Calu3 (cell line): ENCODE results near the gene CC2D1B. TPM values are rescaled to one million over a fixed set of nuclear protein-coding genes. Genes with fewer than 3 reads are reported as not detected.

ENCODE experiments used
- BruUV-seq: library from RNA; stranded (reverse); fragments of 400-500 nt; replicated peaks from 2 replicates; lab custom pipeline; 2021; lab: Mats Ljungman, UMichigan
- CTCF ChIA-PET: fragments of 300-600 bp; sonication (Branson Sonifier 250); formaldehyde crosslinking; loops from one replicate; lab custom pipeline; 2022; ENCODE audit warnings: antibody characterized with exemption; lab: Charles Lee
- DNase-seq: peaks from one replicate; pipeline ENCODE4 v3.0.0; 2022
- H3K27ac Mint-ChIP-seq: one replicate; pipeline ENCODE4 v1.8.0; 2022; ENCODE audit warnings: mixed read lengths; ENCODE audit not compliant: unreplicated experiment
- H3K27me3 Mint-ChIP-seq: one replicate; pipeline ENCODE4 v1.8.0; 2022; ENCODE audit warnings: mixed read lengths; ENCODE audit not compliant: unreplicated experiment
- H3K36me3 Mint-ChIP-seq: one replicate; pipeline ENCODE4 v1.8.0; 2022; ENCODE audit warnings: mild to moderate bottlenecking, moderate library complexity, mixed read lengths; ENCODE audit not compliant: insufficient read depth, unreplicated experiment
- H3K4me1 Mint-ChIP-seq: one replicate; pipeline ENCODE4 v1.8.0; 2022; ENCODE audit warnings: mild to moderate bottlenecking, low read depth, mixed read lengths; ENCODE audit not compliant: unreplicated experiment
- H3K4me3 Mint-ChIP-seq: one replicate; pipeline ENCODE4 v1.8.0; 2022; ENCODE audit warnings: mild to moderate bottlenecking, low read depth, moderate library complexity, mixed read lengths; ENCODE audit not compliant: unreplicated experiment
- H3K9me3 Mint-ChIP-seq: one replicate; pipeline ENCODE4 v1.8.0; 2022; ENCODE audit warnings: low read depth, mixed read lengths; ENCODE audit not compliant: unreplicated experiment
- intact Hi-C: fragments of 100-400 bp; cut with micrococcal nuclease; formaldehyde crosslinking; loops from one replicate; pipeline ENCODE4 v1.10.0; 2022; ENCODE audit not compliant: unreplicated experiment
- total RNA-seq: library from RNA; stranded (reverse); gene quantifications from 2 replicates; pipeline ENCODE4 v1.2.3, GENCODE V29; 2022
- TF ChIP-seq, protein P1 (sequence below): fragments of 200-600 bp; IDR thresholded peaks from one replicate; pipeline ENCODE4 v1.8.0; 2022; ENCODE audit warnings: antibody characterized with exemption; ENCODE audit not compliant: unreplicated experiment

CC2D1B gene
- total RNA-seq, 1 experiment from 2014 or later: 42.6 TPM

DNA sequence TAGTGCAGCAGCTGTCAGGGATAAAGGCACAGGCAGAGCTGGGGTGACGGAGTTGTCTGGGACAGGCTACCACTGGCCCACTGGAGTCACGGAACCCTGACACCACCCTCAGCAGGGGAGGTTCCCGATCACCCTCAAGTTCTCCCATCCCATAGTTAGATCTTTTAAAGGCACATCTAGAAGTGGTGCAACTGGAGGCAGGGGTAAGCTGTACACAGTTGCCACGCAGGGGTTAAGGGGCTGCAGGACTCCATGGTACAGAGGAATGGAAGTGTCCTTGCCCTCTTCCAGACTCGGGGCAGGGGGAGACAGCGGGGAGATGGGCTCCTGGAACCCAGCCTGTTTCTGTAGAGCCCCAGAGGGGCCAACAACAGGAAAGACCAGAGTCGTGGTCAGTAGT is 13.3 kb downstream of the CC2D1B start:
- intact Hi-C loops: no loop called here
- CTCF ChIA-PET: no interaction called here
- no peak for DNase-seq
- Mint-ChIP-seq H3K36me3 (peaks cover 42% of the 10 kb centered on the region), H3K4me3 (no peak overlapping the region), H3K27me3 (no peaks in the 10 kb centered on the region), H3K9me3 (no peaks in the 10 kb centered on the region), H3K27ac (no peak overlapping the region), H3K4me1 (no peaks in the 10 kb centered on the region)
- BruUV-seq: no TSS peak
- TF ChIP-seq, protein P1, sequence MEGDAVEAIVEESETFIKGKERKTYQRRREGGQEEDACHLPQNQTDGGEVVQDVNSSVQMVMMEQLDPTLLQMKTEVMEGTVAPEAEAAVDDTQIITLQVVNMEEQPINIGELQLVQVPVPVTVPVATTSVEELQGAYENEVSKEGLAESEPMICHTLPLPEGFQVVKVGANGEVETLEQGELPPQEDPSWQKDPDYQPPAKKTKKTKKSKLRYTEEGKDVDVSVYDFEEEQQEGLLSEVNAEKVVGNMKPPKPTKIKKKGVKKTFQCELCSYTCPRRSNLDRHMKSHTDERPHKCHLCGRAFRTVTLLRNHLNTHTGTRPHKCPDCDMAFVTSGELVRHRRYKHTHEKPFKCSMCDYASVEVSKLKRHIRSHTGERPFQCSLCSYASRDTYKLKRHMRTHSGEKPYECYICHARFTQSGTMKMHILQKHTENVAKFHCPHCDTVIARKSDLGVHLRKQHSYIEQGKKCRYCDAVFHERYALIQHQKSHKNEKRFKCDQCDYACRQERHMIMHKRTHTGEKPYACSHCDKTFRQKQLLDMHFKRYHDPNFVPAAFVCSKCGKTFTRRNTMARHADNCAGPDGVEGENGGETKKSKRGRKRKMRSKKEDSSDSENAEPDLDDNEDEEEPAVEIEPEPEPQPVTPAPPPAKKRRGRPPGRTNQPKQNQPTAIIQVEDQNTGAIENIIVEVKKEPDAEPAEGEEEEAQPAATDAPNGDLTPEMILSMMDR: no peak

DNA sequence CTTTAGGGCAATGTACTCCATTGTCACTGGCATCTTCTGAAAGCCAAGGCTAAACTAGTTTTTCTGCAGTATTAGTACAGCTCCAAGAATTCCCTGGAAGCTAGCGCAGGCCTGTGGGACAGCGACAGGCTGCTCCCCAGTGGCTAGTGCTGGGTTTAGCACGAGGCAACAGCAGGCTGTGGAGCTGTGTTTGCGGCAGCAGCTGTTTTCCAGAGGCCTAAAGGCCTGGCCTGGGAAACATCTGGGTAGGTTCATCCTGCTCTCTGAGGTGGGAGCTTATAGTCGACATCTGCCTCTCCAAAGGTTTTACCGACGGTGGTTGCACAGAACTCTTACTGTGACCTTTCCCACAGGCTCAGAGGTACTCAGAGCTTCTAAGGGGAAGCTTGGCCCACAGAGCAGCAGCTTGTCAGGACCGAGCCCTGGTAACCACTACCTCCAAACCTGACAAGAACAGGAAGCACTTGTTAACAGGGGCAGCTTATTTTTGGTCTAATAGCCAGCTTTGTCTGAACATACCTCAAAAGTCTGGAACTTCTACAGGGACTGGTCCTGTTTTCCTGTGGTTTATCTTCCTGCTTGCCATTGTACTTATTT is 17.2 kb downstream of the CC2D1B start:
- Mint-ChIP-seq H3K4me1 (no peaks in the 10 kb centered on the region), H3K27me3 (no peaks in the 10 kb centered on the region), H3K4me3 (no peak overlapping the region), H3K9me3 (no peaks in the 10 kb centered on the region), H3K27ac (no peak overlapping the region), H3K36me3 (peaks cover 22% of the 10 kb centered on the region)
- DNase-seq: no peak
- BruUV-seq: no TSS peak
- CTCF ChIA-PET: interaction anchor here (0.5 to 1.0 kb wide), 3 partner anchors 51 to 221 kb away, joined by 3 to 4 read pairs (median 4); no protein-coding TSS in a partner anchor
- TF ChIP-seq, protein P1: no peak
- intact Hi-C loops: no loop called here

DNA sequence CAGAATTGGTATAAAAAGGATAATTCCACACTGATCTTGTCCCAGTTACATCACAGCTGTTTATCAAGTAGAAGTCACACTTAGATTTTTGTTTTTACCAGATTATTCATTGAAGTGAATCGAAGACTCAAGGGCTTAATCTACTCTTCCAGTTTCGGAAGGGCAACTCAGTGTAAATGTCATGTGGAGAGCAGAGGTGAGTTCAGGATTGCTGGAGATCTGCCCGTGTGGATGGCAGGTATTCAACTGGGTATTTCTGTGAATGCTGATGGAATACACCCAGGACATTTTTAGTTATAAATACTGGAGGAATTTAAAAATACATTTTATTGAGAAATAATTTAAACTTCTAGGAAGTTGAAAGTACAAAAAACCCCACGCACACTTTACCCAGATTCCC is 19.4 kb downstream of the CC2D1B start:
- no TSS peak for BruUV-seq
- H3K27ac Mint-ChIP-seq: no peak overlapping the region
- H3K9me3 Mint-ChIP-seq: no peaks in the 10 kb centered on the region
- no peaks in the 10 kb centered on the region for H3K4me1 Mint-ChIP-seq
- no peak overlapping the region for H3K4me3 Mint-ChIP-seq
- TF ChIP-seq, protein P1: no peak
- H3K36me3 Mint-ChIP-seq: peaks cover 17% of the 10 kb centered on the region
- DNase-seq: no peak
- no peaks in the 10 kb centered on the region for H3K27me3 Mint-ChIP-seq
- CTCF ChIA-PET: no interaction called here
- intact Hi-C loops: no loop called here

DNA sequence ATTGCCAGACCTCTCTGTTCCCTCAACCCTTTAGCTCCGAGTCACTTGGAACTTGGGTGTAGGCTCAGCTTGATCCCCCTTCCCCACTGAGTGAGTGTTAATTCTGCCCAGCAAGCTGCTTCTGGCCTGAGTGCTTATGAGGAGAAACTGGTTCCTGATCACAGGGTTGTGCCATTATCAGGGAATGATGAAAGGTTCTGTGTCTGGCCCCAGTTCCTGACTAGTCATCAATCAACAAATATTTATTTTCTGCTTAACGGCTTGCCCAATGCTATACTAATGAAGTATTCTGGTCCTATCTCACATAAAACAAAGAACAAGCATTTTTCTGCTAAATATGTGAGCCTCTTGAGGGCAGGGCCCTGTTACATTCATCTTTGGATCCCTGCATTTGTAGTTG is 20.8 kb downstream of the CC2D1B start:
- Mint-ChIP-seq H3K4me1 (no peaks in the 10 kb centered on the region), H3K9me3 (no peaks in the 10 kb centered on the region), H3K4me3 (no peak overlapping the region), H3K27ac (no peak overlapping the region), H3K27me3 (no peaks in the 10 kb centered on the region), H3K36me3 (peaks cover 17% of the 10 kb centered on the region)
- CTCF ChIA-PET: interaction anchor here (0.7 kb wide), 1 partner anchor 22 kb away, joined by 3 read pairs; no protein-coding TSS in a partner anchor
- TF ChIP-seq, protein P1: no peak
- no peak for DNase-seq
- intact Hi-C loops: no loop called here
- BruUV-seq: no TSS peak
